ENCODE measurements around the gene HIPK3.

The HIPK3 gene

DNA sequence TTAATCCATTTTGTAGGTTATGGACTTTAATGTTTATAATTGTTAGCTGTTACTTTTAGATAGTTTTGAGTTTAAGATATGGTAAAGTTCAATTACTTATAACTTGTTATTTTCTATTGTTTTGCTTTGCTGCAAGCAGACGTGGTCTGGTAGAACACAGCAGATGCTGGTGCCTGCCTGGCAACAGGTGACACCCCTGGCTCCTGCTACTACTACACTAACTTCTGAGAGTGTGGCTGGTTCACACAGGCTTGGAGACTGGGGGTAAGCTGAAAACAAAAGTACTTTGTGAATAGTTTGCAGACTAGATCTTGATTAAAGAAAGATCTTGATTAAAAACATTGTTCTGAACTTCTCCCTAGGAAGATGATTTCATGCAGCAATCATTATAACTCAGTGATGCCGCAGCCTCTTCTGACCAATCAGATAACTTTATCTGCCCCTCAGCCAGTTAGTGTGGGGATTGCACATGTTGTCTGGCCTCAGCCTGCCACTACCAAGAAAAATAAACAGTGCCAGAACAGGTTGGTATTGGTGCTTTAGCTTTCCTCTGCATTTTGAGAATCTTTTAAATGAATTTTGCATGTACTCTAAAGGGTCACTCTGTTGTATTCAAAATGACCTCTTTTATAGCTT is 90.4 kb downstream of the HIPK3 start:
- TF ChIP-seq CTCF (conservative IDR thresholded peaks at IDR 0.05; ENCODE audit: low read depth, low read length) = no peak
- no peaks in the 10 kb centered on the region; the same call in 1 of the 2 replicates for H3K79me2 ChIP-seq (ENCODE audit: insufficient read depth, low read depth)
- H3K27me3 ChIP-seq (ENCODE audit: insufficient read depth, low read depth) = no peaks in the 10 kb centered on the region
- H3K36me3 ChIP-seq (ENCODE audit: insufficient read depth) = no peaks in the 10 kb centered on the region; the same call in 1 of the 2 replicates
- H4K20me1 ChIP-seq (ENCODE audit: insufficient read depth) = no peaks in the 10 kb centered on the region
- no peak overlapping the region for H3K4me3 ChIP-seq (IDR thresholded peaks at IDR 0.05; ENCODE audit: insufficient read depth, low read depth, low read length)
- no peak overlapping the region for H2AFZ ChIP-seq (ENCODE audit: low read depth)
- no peak overlapping the region for H3K4me2 ChIP-seq
- no peak overlapping the region for H3K9ac ChIP-seq
- H3K27ac ChIP-seq = no peak overlapping the region
- peaks cover 15% of the 10 kb centered on the region for H3K4me1 ChIP-seq (ENCODE audit: low read depth, poor library complexity, severe bottlenecking)

GRCh38 chr11:33350287-33350686 is 93.1 kb downstream of the HIPK3 start:
- no peaks in the 10 kb centered on the region; the same call in 1 of the 2 replicates for H3K36me3 ChIP-seq (ENCODE audit: insufficient read depth)
- no peak overlapping the region for H3K27ac ChIP-seq
- no peak overlapping the region for H2AFZ ChIP-seq (ENCODE audit: low read depth)
- no peak overlapping the region for H3K4me2 ChIP-seq
- H3K27me3 ChIP-seq (ENCODE audit: insufficient read depth, low read depth) = no peaks in the 10 kb centered on the region
- H3K4me3 ChIP-seq (IDR thresholded peaks at IDR 0.05; ENCODE audit: insufficient read depth, low read depth, low read length) = no peak overlapping the region
- no peak overlapping the region for H3K9ac ChIP-seq
- no peak for TF ChIP-seq CTCF (conservative IDR thresholded peaks at IDR 0.05; ENCODE audit: low read depth, low read length)
- no peaks in the 10 kb centered on the region for H3K4me1 ChIP-seq (ENCODE audit: low read depth, poor library complexity, severe bottlenecking)
- no peaks in the 10 kb centered on the region for H4K20me1 ChIP-seq (ENCODE audit: insufficient read depth)
- H3K79me2 ChIP-seq (ENCODE audit: insufficient read depth, low read depth) = no peaks in the 10 kb centered on the region; the same call in 1 of the 2 replicates

GRCh38 chr11:33358150-33358831 is 101.1 kb downstream of the HIPK3 start:
- H3K9ac ChIP-seq = no peak overlapping the region
- H3K27me3 ChIP-seq (ENCODE audit: insufficient read depth, low read depth) = no peaks in the 10 kb centered on the region
- no peak overlapping the region for H3K27ac ChIP-seq
- H3K36me3 ChIP-seq (ENCODE audit: insufficient read depth) = no peaks in the 10 kb centered on the region
- H4K20me1 ChIP-seq (ENCODE audit: insufficient read depth) = 0 out of 2 replicates have a peak, but pooled peaks cover 4% of the 10 kb centered on the region
- H3K4me1 ChIP-seq (ENCODE audit: low read depth, poor library complexity, severe bottlenecking) = peaks cover 6% of the 10 kb centered on the region
- no peaks in the 10 kb centered on the region for H3K79me2 ChIP-seq (ENCODE audit: insufficient read depth, low read depth)
- H3K4me2 ChIP-seq = no peak overlapping the region
- H3K4me3 ChIP-seq (IDR thresholded peaks at IDR 0.05; ENCODE audit: insufficient read depth, low read depth, low read length) = no peak overlapping the region
- TF ChIP-seq CTCF (conservative IDR thresholded peaks at IDR 0.05; ENCODE audit: low read depth, low read length) = no peak
- H2AFZ ChIP-seq (ENCODE audit: low read depth) = no peak overlapping the region

GRCh38 chr11:33360642-33361041 is 103.5 kb downstream of the HIPK3 start:
- H2AFZ ChIP-seq (ENCODE audit: low read depth) = no peak overlapping the region
- no peaks in the 10 kb centered on the region for H3K27me3 ChIP-seq (ENCODE audit: insufficient read depth, low read depth)
- 0 out of 2 replicates have a peak, but pooled peaks cover 4% of the 10 kb centered on the region for H4K20me1 ChIP-seq (ENCODE audit: insufficient read depth)
- no peak overlapping the region for H3K9ac ChIP-seq
- no peaks in the 10 kb centered on the region for H3K36me3 ChIP-seq (ENCODE audit: insufficient read depth)
- H3K4me1 ChIP-seq (ENCODE audit: low read depth, poor library complexity, severe bottlenecking) = peaks cover 6% of the 10 kb centered on the region
- no peak overlapping the region for H3K4me3 ChIP-seq (IDR thresholded peaks at IDR 0.05; ENCODE audit: insufficient read depth, low read depth, low read length)
- H3K27ac ChIP-seq = no peak overlapping the region
- no peak for TF ChIP-seq CTCF (conservative IDR thresholded peaks at IDR 0.05; ENCODE audit: low read depth, low read length)
- no peak overlapping the region for H3K4me2 ChIP-seq
- H3K79me2 ChIP-seq (ENCODE audit: insufficient read depth, low read depth) = no peaks in the 10 kb centered on the region
